ENCODE measurements around the gene TM4SF1.

- TF ChIP-seq CTCF (conservative IDR thresholded peaks at IDR 0.05; ENCODE audit: low read depth in 2 of 2) (no peak), POLR2AphosphoS5 (IDR thresholded peaks at IDR 0.05; ENCODE audit: low read depth) (no peak), REST (IDR thresholded peaks at IDR 0.05; ENCODE audit: unreplicated experiment) (no peak), EZH2phosphoT487 (IDR thresholded peaks at IDR 0.05; ENCODE audit: unreplicated experiment) (no peak), EZH2 (IDR thresholded peaks at IDR 0.05; ENCODE audit: low read depth, unreplicated experiment) (no peak), CREB1 (CRISPR knock-in tag; IDR thresholded peaks at IDR 0.05; ENCODE audit: low read depth) (no peak), STAT1 (IDR thresholded peaks at IDR 0.05; ENCODE audit: unreplicated experiment) (no peak), JUNB (IDR thresholded peaks at IDR 0.05; ENCODE audit: unreplicated experiment) (no peak), NANOG (IDR thresholded peaks at IDR 0.05; ENCODE audit: borderline replicate concordance) (no peak)
- TF ChIP-seq, protein P1, sequence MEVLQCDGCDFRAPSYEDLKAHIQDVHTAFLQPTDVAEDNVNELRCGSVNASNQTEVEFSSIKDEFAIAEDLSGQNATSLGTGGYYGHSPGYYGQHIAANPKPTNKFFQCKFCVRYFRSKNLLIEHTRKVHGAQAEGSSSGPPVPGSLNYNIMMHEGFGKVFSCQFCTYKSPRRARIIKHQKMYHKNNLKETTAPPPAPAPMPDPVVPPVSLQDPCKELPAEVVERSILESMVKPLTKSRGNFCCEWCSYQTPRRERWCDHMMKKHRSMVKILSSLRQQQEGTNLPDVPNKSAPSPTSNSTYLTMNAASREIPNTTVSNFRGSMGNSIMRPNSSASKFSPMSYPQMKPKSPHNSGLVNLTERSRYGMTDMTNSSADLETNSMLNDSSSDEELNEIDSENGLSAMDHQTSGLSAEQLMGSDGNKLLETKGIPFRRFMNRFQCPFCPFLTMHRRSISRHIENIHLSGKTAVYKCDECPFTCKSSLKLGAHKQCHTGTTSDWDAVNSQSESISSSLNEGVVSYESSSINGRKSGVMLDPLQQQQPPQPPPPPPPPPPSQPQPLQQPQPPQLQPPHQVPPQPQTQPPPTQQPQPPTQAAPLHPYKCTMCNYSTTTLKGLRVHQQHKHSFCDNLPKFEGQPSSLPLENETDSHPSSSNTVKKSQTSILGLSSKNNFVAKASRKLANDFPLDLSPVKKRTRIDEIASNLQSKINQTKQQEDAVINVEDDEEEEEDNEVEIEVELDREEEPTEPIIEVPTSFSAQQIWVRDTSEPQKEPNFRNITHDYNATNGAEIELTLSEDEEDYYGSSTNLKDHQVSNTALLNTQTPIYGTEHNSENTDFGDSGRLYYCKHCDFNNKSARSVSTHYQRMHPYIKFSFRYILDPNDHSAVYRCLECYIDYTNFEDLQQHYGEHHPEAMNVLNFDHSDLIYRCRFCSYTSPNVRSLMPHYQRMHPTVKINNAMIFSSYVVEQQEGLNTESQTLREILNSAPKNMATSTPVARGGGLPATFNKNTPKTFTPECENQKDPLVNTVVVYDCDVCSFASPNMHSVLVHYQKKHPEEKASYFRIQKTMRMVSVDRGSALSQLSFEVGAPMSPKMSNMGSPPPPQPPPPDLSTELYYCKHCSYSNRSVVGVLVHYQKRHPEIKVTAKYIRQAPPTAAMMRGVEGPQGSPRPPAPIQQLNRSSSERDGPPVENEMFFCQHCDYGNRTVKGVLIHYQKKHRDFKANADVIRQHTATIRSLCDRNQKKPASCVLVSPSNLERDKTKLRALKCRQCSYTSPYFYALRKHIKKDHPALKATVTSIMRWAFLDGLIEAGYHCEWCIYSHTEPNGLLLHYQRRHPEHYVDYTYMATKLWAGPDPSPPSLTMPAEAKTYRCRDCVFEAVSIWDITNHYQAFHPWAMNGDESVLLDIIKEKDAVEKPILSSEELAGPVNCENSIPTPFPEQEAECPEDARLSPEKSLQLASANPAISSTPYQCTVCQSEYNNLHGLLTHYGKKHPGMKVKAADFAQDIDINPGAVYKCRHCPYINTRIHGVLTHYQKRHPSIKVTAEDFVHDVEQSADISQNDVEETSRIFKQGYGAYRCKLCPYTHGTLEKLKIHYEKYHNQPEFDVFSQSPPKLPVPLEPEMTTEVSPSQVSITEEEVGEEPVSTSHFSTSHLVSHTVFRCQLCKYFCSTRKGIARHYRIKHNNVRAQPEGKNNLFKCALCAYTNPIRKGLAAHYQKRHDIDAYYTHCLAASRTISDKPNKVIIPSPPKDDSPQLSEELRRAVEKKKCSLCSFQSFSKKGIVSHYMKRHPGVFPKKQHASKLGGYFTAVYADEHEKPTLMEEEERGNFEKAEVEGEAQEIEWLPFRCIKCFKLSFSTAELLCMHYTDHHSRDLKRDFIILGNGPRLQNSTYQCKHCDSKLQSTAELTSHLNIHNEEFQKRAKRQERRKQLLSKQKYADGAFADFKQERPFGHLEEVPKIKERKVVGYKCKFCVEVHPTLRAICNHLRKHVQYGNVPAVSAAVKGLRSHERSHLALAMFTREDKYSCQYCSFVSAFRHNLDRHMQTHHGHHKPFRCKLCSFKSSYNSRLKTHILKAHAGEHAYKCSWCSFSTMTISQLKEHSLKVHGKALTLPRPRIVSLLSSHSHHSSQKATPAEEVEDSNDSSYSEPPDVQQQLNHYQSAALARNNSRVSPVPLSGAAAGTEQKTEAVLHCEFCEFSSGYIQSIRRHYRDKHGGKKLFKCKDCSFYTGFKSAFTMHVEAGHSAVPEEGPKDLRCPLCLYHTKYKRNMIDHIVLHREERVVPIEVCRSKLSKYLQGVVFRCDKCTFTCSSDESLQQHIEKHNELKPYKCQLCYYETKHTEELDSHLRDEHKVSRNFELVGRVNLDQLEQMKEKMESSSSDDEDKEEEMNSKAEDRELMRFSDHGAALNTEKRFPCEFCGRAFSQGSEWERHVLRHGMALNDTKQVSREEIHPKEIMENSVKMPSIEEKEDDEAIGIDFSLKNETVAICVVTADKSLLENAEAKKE (CRISPR knock-in tag; IDR thresholded peaks at IDR 0.05), result no peak
Observed at GRCh38 chr3:149368674-149369497, 8.6 kb downstream of the TM4SF1 start.
